Activated T-cell treated with anti-CD3 and anti-CD28 coated beads, Interleukin-2, amount 50 U/mL, for 4 hours (primary cell): Measurements from ENCODE around the gene C16orf95. TPM values are rescaled to one million over a fixed set of nuclear protein-coding genes. Genes with fewer than 3 reads are reported as not detected.
"Not testable (repeated sequence)": the region's sequence is repeated elsewhere in the genome, so short reads cannot be mapped to it uniquely, and the experiment has no call there.

ENCODE experiments used
- ATAC-seq, 2 donors: fragments of 200-7000 bp; cut with Tn5 transposase; one replicate each; pipeline ENCODE4 v1.10.0; 2021
- DNase-seq: peaks from one replicate; pipeline ENCODE4 v3.0.0-alpha.2; 2020
- H3K27me3 Mint-ChIP-seq: one replicate; pipeline ENCODE4 v1.8.0; 2021; ENCODE audit warnings: low read depth, mixed read lengths
- H3K36me3 Mint-ChIP-seq: one replicate; pipeline ENCODE4 v1.8.0; 2022; ENCODE audit warnings: mixed read lengths; ENCODE audit not compliant: insufficient read depth
- H3K4me1 Mint-ChIP-seq: one replicate; pipeline ENCODE4 v1.8.0; 2021; ENCODE audit warnings: low read depth, mixed read lengths
- H3K4me3 Mint-ChIP-seq: one replicate; pipeline ENCODE4 v1.8.0; 2021; ENCODE audit warnings: mild to moderate bottlenecking, moderate library complexity, mixed read lengths
- H3K9me3 Mint-ChIP-seq: one replicate; pipeline ENCODE4 v1.8.0; 2021; ENCODE audit warnings: mixed read lengths
- total RNA-seq, 3 donors: library from RNA; stranded (reverse); gene quantifications; one replicate each; pipeline ENCODE4 v1.2.1, GENCODE V29; 2021

Gene C16orf95, protein sequence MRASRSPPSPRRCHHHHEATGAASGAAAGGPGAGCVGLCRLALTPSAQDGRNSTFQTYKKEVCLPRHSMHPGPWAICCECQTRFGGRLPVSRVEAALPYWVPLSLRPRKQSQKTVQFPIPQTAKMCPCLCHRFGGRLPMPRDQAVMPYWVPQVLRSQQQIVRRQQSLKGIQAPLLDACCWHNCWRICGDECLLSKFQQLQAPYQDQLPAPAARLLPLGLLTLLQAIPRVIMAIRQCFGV
- total RNA-seq = 1 to 10 TPM; 3.5 to 5.7 (median 4.1) TPM

DNA sequence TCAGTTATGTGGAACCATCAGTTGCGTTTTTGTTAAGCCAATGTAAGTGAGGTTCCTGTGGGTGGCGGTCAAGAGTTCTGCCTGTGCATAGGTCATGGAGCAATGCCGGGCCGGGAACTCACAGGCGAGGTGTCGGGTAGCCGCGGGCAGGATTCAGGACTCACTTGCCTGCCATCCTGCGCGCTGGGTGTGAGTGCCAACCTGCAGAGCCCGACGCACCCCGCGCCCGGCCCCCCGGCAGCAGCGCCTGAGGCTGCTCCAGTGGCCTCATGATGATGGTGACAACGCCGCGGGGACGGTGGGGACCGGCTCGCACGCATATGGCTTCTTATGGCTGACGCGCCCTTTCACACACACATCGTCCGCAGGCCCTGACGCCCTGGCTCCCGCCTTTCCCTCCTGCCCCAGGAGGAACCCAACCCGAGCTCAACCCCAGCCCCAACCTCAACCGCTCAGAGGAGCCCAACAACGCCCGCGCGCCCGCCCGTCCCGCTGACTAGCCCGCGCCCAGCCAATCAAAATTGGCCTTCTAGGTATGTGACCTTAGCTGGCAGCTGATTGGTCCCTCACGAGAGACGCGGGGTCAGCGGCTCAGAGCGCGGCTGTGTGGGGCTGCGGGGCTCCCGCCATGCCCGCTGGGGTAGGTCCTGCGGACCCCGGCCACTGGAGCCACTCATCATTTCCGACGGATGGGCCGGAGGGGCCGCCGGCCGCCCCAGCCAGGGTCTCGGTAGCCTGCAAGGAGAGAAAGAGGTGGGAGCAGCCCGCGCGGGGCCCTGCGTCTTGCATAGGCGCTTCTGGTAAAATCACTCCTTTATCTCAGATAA is at the start of gene C16orf95:
C16orf95 (minus strand) TSS at position 470 of the 827 bp plus-strand sequence; CDS start at position 320, 150 bp downstream.
- peaks cover 14% of the 10 kb centered on the region for H3K4me1 Mint-ChIP-seq
- no peaks in the 10 kb centered on the region for H3K27me3 Mint-ChIP-seq
- peaks cover 4% of the 10 kb centered on the region for H3K36me3 Mint-ChIP-seq

DNA sequence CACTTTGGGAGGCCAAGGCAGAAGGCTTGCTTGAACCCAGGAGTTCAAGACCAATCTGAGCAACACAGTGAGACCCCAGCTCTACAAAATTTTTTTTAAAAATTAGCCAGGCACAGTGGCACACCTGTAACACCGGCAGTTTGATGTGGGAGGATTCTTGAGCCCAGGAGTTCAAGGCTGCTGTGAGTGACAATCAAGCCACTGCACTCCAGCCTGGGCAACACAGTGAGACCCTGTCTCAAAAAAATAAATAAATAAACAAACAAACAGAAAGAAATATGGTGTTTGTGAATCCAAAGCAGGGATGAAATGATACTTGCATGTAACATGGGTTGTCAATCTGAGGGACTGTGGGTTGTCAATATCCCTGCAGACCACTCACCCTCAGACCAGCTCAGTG is 49.7 kb upstream of the C16orf95 start:
- Mint-ChIP-seq H3K27me3 (no peaks in the 10 kb centered on the region), H3K36me3 (peaks cover 16% of the 10 kb centered on the region), H3K9me3 (no peaks in the 10 kb centered on the region), H3K4me3 (no peak overlapping the region), H3K4me1 (peaks cover 44% of the 10 kb centered on the region)
- DNase-seq = no peak
- ATAC-seq = no peak

More for the DNA sequence above, at the start of gene C16orf95:
- ATAC-seq (peak; percentile 96), DNase-seq (peak; percentile 97)
- Mint-ChIP-seq H3K9me3 (no peaks in the 10 kb centered on the region), H3K4me3 (peak within 1 kb of the TSS; percentile 93)

DNA sequence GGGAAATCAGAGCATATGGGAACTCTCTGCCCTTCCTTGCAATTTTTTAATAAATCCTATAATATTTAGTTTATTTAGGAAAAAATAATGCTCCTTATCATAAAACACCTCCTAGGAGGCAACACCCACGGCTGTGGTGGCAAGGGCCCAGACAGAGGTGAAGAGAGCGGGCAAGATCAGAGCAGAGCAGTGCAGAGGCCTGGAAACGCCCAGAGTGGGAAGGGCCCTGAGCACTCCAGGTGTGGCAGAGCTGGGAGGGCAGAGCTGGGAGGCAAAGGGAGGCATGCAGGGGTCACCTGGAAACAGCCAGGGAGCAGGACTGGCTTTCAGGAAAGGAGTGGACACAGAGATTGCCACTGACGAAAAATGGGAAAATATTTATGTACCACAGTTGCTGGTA is 49.1 kb upstream of the C16orf95 start:
- Mint-ChIP-seq H3K9me3 (no peaks in the 10 kb centered on the region), H3K27me3 (no peaks in the 10 kb centered on the region), H3K4me1 (peaks cover 38% of the 10 kb centered on the region), H3K36me3 (peaks cover 16% of the 10 kb centered on the region), H3K4me3 (no peak overlapping the region)
- ATAC-seq (no peak), DNase-seq (no peak)

DNA sequence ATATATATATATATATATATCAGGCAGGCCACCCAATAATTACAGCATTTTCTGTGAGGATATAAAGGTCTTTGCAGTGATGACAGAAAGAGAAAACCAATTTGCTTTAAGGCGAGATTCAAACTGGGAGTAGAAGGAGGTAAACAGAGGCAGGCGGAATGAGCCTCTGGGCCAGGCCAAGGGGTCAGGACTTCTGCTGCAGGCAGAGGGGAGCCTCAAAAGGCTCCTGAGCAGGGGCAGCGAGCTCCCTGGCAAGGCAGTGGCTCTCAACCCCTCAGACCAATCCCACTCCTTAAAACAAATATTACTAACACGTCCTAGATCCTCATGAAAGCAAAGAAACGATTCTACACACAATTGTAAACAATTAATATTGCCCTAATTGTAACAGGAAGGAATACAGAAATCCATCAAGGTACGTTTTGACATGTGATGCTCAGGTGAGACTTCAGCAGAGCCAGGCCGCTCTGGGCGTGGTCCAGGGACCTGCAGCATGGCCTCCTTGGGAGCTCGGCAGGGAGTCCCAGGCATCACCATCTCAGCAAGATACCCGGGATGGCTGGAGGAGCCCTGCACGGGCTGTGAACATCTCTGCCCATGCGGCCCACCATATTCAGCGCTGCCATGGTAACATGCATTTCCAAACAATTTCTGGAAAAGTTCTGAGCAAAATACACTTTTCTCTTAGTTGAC is 48.0 kb upstream of the C16orf95 start:
- no peaks in the 10 kb centered on the region for H3K27me3 Mint-ChIP-seq
- DNase-seq = no peak
- H3K36me3 Mint-ChIP-seq = peaks cover 18% of the 10 kb centered on the region
- no peak overlapping the region for H3K4me3 Mint-ChIP-seq
- H3K9me3 Mint-ChIP-seq = no peaks in the 10 kb centered on the region
- no peak for ATAC-seq
- peaks cover 35% of the 10 kb centered on the region for H3K4me1 Mint-ChIP-seq

DNA sequence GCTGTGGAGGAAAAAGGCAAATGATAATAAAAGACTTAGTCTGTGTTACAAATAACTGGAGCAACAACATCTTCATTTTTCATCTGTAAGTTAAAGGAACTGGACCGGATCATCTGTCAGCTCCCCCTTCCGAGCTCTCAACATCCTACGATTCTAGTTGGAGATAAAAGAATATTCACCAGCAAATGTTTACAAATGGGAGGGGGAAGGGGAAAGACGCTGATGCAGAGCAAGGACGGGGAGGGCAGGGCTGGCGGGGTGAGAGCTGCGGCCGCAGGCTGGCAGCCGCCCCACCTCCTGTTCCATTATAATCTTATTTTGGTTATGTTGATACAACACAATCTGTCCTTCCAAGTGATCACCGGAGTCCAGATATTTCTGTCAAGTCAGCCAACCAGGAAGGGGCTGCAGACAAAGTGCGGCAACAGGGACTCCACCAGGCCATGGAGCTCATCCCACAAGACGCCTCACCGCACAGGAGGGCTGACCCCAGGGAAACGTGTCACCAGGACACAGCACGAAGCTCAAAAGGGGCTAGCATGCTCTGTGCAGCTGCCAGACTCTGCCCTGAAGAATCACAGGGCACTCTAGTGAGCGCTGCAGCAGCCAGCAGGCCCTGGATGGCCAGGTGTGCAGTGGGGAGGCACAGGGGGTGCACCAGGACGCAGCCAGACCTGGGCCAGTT is 46.7 kb upstream of the C16orf95 start:
- H3K4me1 Mint-ChIP-seq = peaks cover 30% of the 10 kb centered on the region
- no peak overlapping the region for H3K4me3 Mint-ChIP-seq
- no peaks in the 10 kb centered on the region for H3K27me3 Mint-ChIP-seq
- ATAC-seq (no peak), DNase-seq (no peak)
- H3K36me3 Mint-ChIP-seq = peaks cover 24% of the 10 kb centered on the region
- no peaks in the 10 kb centered on the region for H3K9me3 Mint-ChIP-seq

DNA sequence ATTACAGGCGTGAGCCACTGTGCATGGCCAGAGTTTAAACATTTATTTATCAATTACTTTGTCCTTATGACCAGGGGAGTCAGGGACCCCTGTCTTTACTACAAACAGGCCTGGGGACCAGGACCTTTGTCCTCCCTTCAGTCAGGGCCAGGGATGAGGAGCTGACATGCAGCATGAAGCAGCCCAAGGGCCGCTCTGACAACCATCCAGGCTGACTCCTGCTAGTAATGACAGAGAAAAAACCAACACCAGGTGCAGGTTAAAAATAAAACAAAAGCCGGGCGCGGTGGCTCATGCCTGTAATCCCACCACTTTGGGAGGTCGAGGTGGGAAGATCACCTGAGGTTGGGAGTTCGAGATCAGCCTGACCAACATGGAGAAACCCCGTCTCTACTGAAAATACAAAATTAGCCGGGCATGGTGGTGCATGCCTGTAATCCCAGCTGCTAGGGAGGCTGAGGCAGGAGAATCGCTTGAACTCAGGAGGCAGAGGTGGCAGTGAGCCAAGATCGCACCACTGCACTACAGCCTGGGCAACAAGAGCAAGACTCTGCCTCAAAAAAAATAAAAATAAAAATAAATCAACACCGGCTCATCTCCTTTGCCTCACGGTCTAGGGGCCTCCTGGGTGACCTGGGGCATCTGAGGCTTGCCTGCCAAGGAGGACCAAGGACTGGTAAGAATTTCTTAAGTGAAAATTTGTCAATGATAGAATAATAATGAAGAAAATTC is 45.8 kb upstream of the C16orf95 start:
- not testable (repeated sequence) for DNase-seq, H3K4me3 Mint-ChIP-seq, H3K9me3 Mint-ChIP-seq, ATAC-seq, H3K27me3 Mint-ChIP-seq
- peaks cover 22% of the 10 kb centered on the region for H3K4me1 Mint-ChIP-seq
- peaks cover 28% of the 10 kb centered on the region for H3K36me3 Mint-ChIP-seq

DNA sequence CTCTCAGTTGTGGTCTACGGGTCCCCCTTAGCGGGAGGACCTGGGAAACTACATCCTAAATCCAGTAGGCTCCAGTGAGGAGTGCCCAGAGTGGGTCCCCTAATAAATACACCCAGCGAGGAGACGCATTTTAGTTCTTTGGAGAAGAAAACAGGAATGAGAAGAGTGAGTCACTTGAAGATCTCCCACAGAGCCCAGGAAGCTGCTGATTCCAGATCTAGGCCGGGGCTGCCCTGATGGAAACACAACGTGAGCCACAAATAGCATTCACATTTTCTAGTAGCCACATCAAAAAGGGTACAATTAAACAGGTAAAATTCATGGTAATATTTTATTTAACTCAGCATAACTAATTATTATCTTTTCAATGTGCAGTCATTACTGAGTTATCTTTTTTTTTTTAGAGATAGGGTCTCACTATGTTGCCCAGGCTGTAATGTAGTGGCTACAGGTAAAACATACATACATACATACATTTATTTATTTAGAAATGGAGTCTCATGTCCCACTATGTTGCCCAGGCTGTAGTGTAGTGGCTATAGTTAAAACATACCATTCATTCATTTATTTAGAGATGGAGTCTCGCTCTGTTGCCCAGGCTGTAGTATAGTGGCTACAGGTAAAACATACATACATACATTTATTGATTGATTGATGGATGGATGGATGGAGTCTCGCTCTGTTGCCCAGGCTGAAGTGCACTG is 44.9 kb upstream of the C16orf95 start:
- H3K36me3 Mint-ChIP-seq = peaks cover 25% of the 10 kb centered on the region
- H3K4me3 Mint-ChIP-seq = no peak overlapping the region
- DNase-seq = no peak
- no peaks in the 10 kb centered on the region for H3K9me3 Mint-ChIP-seq
- H3K4me1 Mint-ChIP-seq = peaks cover 15% of the 10 kb centered on the region
- no peaks in the 10 kb centered on the region for H3K27me3 Mint-ChIP-seq
- ATAC-seq = no peak

DNA sequence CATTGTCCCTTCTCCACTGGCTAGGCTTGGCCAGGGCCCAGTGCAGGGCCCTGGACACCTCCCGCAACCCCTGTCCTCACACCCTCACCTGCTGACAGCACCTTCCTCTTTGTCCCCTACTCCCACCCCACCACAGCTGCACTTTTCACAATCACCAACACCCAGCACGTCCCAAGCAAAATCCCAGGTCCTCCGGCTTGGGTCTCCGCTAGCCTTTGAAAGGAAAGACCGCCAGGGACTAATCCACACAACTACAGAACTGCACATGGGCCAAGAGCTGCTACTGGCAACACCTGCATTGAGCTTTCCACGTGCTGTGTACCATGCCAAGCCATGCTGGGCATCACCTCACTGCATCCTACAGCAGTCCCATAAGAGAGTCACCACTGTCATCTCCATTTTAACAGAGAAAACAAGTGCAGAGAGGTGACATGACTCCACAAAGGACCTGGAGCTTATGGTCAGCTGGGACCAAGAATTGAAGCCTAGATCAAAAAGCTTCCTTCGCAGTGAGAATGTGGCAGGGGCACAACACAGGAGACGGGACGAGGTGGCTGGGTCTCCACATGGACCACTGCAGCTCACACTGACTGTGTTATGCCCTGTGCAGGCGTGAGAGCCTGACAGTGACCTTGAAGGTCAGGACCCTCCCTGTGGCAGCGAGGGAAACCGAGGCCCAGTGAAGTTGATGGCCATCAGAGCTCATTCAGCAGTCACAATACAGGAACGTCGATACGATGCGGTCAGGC is 43.8 kb upstream of the C16orf95 start:
- Mint-ChIP-seq H3K4me3 (no peak overlapping the region), H3K36me3 (peaks cover 19% of the 10 kb centered on the region), H3K4me1 (peaks cover 10% of the 10 kb centered on the region), H3K27me3 (no peaks in the 10 kb centered on the region), H3K9me3 (no peaks in the 10 kb centered on the region)
- no peak for DNase-seq
- ATAC-seq = no peak

DNA sequence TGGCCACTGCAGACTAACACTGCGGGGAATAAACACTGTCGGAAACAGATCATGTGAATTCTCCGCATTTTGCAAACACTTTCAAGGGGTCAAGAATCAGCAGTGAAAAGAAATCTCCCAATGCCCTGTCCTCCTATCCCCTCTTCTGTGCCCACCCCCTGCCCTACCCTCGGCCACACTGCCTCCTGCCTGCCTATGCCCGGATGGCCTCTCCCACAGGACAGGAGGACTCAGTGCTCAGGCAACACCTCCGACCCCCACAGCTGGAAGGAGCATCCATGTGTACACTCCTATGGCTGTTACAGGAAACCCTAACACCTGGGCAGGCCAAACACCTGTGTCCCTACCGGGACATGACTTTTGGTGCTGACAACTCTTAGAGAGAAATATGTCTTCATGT is 41.9 kb upstream of the C16orf95 start:
- no peaks in the 10 kb centered on the region for H3K9me3 Mint-ChIP-seq
- ATAC-seq = no peak
- H3K27me3 Mint-ChIP-seq = no peaks in the 10 kb centered on the region
- no peaks in the 10 kb centered on the region for H3K4me1 Mint-ChIP-seq
- H3K36me3 Mint-ChIP-seq = peaks cover 16% of the 10 kb centered on the region
- DNase-seq = no peak
- H3K4me3 Mint-ChIP-seq = no peak overlapping the region

DNA sequence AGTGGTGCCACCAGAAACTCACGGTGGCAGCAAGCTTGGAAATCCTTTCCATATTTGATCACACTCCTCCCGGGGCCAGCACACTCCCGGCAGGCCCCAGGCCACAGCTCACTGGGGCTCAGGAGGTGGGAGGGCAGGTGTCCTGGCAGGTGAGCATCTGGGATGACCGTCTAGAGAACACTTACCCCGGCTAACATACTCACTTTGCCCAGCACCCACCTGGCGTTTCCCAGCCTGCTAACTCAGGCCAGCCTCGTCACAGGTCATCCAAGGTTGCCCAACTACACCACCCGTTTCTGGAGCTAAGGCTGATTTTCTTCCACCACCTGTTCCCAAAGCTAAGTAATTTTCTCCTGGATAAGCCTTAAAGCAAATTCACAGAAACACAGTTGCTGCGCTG is 41.5 kb upstream of the C16orf95 start:
- DNase-seq (no peak), ATAC-seq (no peak)
- H3K4me1 Mint-ChIP-seq = no peaks in the 10 kb centered on the region
- no peak overlapping the region for H3K4me3 Mint-ChIP-seq
- H3K36me3 Mint-ChIP-seq = peaks cover 16% of the 10 kb centered on the region
- no peaks in the 10 kb centered on the region for H3K9me3 Mint-ChIP-seq
- H3K27me3 Mint-ChIP-seq = no peaks in the 10 kb centered on the region

DNA sequence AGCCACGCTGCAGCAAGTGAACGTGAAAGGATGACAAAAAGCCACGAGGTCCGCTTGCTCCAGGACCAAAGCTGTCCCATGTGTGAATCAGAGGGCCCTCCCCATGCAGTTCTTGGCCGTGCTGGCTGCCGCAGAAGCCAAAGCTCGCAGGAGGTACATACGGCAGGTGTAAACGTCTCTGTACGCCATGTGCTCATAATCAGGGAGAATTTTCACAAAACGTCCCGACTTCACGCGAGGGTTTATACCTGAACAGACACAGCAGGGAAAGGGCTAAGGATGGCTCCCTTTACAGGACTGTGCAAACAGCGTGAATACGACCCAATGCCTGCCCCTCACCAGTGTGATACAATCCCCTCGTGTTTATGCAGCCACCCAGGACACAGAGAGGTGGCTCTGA is 41.1 kb upstream of the C16orf95 start:
- DNase-seq (no peak), ATAC-seq (no peak)
- Mint-ChIP-seq H3K36me3 (peaks cover 13% of the 10 kb centered on the region), H3K27me3 (no peaks in the 10 kb centered on the region), H3K4me3 (no peak overlapping the region), H3K9me3 (no peaks in the 10 kb centered on the region), H3K4me1 (no peaks in the 10 kb centered on the region)

DNA sequence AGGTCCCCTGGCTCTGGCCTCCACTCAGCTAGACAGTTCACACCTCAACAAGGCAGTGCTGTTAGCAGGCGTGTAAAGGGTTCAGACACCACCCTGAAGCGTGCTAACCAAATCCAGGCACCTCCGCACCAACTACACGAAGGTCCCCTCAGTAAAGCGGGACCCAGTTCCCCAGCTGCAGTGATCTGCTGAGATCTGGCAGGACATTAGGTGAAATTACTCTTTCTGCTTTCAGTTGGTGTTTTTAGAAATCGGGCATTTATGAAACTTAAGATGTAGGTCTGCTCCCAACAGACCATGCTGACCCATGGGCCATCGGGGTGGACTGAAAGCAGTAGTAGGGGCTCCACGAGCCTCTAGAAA is 39.3 kb upstream of the C16orf95 start:
- ATAC-seq = no peak
- Mint-ChIP-seq H3K4me3 (no peak overlapping the region), H3K9me3 (no peaks in the 10 kb centered on the region), H3K4me1 (no peaks in the 10 kb centered on the region), H3K36me3 (peaks cover 13% of the 10 kb centered on the region), H3K27me3 (no peaks in the 10 kb centered on the region)
- DNase-seq = no peak

DNA sequence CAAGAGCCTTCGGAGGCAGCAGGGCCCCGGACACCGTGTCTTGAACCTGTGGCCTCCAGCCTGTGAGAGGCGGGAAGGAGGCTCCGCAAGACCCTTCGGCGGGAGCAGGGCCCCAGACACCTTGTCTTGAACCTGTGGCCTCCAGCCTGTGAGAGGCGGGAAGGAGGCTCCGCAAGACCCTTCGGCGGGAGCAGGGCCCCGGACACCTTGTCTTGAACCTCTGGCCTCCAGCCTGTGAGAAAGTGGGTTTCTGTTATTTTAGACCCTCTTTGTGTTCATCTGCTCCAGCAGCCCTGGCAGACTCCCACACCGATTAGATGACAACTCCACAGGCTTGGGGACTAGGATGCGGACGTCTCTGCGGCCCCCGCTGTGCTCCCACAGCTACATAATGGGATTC is 36.4 kb upstream of the C16orf95 start:
- Mint-ChIP-seq H3K9me3 (no peaks in the 10 kb centered on the region), H3K36me3 (peaks cover 14% of the 10 kb centered on the region), H3K4me3 (no peak overlapping the region), H3K27me3 (no peaks in the 10 kb centered on the region), H3K4me1 (peaks cover 2% of the 10 kb centered on the region)
- no peak for DNase-seq
- ATAC-seq = no peak
